Stimulated activated CD4-positive, alpha-beta T cell treated with anti-CD3 and anti-CD28 coated beads, TNF-alpha, amount 100 ng/mL, for 24 hours (primary cell): Measurements from ENCODE around the gene SMIM1.
A peak's percentile ranks its signal among the peaks of the same experiment; 100 is the strongest.
"Not testable (repeated sequence)": the region's sequence is repeated elsewhere in the genome, so short reads cannot be mapped to it uniquely, and the experiment has no call there.

ENCODE experiments used
- DNase-seq, 3 experiments: peaks; one replicate each; pipeline ENCODE4 v3.0.0-alpha.2; 2020; ENCODE audit warnings: low read depth in 3 of 3

Gene SMIM1

DNA sequence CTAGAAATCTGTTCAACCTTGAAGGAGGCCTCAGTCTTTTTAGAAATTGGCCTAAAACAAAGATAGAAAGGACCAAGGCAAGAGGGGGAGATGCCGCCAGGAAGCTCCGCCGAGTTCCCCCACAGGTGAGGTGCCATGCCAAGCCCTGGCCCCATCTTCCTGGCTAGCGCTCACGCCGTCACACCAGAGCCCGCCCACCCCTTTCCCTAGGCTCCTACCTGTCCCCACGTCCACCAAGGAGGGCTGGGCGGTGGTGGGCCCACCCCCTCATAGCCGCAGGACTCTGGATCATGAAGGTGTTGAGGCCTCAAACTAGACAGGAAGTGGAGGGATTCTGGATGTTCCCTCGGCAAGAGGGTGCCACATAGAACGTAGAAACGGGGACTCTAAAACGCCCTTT lies 35.8 kb upstream of the SMIM1 start:
- DNase-seq = no peak

- DNase-seq = no peak
Observed at GRCh38 chr1:3738943-3739342, 33.6 kb upstream of the SMIM1 start.

DNA sequence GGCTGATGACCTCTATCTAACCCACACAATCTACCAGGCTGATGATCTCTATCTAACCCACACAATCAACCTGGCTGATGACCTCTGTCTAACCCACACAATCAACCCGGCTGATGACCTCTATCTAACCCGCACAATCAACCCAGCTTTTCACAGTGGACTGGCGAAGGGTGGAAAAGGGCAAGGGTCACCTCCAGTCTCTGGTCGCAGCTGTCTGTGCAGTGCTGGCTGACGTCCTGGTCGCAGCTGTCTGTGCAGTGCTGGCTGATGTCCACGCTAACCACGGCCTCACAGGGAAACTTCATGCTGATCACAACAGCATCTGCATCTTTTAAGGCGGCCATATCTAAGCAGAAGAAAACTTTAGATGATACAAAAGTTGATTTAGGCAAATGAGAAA lies 32.5 kb upstream of the SMIM1 start:
- no peak for DNase-seq

- DNase-seq = no peak
Observed at GRCh38 chr1:3740752-3741151, 31.8 kb upstream of the SMIM1 start.

GRCh38 chr1:3741566-3742438 lies 30.7 kb upstream of the SMIM1 start:
- DNase-seq = no peak

DNA sequence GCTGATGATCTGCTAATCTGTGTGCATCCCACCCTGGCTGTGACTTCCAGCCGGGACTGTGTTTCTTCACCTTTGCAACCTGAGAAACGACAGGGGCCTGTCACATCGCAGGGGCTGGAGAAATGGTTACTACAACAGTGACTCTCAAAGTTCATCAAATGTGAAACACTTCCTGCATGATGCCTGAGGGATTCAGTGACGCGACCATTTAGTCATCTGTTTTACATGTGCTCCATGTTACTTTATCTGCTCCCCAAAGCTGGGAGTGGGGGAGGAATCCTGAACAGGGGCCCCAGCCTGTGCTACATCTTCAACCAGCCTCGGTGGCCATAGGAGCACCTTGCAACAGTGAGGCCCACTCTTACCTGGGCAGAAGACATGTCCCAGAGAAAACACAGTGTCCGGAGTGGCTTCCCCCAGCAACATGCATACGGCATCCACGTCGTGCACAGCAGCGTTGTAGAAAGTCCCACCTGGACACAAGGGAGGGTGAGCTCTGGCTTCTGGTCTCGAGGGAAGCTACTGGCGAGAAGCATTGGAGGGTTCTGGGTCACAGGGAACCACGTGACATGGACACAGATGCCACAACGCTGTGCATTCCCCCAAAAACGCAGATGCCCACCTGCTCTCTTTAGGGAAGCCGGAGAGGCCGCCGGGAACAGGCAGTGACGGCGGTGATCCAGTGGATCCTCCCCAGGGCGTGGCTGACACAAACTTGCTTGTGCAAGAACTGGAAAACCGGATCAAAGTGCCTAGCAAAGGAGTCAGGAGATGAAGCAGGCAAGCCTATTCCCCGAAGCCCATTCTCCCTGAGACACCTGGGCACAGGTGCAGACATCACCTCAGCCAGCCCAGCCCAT lies 29.9 kb upstream of the SMIM1 start:
- no peak for DNase-seq

- DNase-seq = no peak
Observed at GRCh38 chr1:3743421-3743820, 29.1 kb upstream of the SMIM1 start.

DNA sequence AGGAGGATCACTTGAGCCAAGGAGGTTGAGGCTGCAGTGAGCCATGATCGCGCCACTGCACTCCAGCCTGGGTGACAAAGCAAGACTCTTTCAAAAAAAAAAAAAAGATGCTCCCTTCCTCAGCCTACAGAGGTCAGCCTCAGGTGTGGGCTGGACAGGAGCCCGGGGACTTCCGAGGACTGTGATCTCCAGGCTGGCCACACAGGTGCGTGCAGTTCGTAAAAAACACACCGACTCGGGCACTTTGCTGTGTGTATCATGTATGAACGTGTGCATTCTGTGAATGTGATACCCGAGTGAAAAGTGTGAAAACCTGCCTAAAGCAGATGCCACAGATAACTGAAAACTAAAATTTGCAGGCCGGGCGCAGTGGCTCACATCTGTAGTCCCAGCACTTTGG lies 28.7 kb upstream of the SMIM1 start:
- DNase-seq = no peak

GRCh38 chr1:3744646-3745045 lies 27.9 kb upstream of the SMIM1 start:
- no peak for DNase-seq

- no peak for DNase-seq
Observed at GRCh38 chr1:3745071-3745470, 27.5 kb upstream of the SMIM1 start.

- no peak for DNase-seq
Observed at GRCh38 chr1:3745590-3746381, 26.8 kb upstream of the SMIM1 start.

DNA sequence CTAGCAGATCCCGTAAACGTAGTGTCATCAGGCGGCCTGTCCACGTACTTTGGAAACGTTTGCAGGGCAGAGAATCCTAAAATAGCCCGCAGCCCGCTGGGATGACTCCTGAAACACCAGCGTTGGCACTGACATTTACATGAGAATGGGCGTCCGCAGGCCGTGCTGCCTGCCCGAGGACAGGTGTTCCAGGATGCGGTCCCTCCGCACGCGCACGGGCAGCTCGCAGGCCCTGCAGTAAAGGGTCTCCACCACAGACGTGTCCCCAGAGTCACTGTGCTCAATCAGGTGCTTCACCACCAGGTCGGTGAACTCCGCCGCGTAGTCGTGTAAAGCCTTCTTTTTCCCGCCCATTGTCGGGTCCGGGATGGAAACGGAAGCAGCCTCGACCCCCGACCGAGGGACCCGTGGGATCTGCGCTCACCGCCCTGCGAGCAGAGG lies 26.1 kb upstream of the SMIM1 start:
- DNase-seq = no peak

- peak; percentile 75 to 93 (median 81) for DNase-seq
Observed at GRCh38 chr1:3746830-3747521, 25.6 kb upstream of the SMIM1 start.

DNA sequence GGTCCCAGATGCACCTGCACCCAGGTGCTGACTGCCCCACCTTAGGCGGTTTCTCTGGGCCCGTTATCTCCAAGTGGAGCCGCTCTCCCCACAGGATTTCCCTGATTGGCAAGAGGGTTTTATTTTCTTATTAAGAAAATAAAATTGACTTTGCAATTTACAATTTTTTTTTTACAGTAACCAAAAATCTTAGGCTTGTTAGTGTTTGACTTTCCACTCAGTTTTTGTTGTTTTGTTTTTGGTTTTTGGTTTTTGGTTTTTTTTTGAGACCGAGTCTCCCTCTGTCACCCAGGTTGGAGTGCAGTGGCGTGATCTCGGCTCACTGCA lies 25.1 kb upstream of the SMIM1 start:
- DNase-seq = no peak

DNA sequence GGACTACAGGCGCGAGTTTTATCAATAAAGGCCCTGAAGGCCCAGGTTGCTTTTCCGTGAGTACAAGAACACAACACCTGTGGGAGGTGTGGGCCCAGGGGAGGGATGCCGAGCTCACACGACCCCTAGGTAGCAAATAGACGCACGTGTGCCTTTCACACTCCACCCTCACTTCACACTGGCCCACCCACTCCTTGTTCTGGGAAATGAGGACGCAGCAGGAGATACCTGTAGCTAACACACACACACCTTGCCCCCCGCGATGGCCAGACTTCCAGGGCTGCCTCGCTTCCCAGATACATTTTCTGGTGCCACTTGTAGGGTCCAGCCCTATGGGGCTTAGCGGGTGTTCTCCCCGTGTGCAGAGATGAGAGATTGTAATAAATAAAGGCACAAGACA lies 24.6 kb upstream of the SMIM1 start:
- no peak for DNase-seq

DNA sequence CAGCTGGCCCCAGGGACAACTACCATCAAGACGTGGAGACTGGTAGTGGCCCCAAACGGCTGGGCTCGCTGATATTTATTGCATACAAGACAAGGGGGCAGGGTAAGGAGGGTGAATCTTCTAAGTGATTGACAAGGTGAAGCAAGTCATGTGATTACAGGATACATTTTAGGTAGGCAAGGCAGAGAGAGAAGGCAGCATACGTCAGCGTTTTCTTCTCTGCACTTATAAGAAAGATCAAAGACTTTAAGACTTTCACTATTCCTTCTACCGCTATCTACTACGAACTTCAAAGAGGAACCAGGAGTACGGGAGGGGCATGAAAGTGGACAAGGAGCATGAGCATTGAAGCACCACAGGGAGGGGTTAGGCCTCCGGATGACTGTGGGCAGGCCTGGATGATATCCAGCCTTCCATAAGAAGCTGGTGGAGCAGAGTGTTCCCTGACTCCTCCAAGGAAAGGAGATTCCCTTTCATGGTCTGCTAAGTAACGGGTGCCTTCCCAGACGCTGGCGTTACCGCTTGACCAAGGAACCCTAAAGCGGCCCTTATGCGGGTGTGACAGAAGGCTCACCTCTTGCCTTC lies 24.1 kb upstream of the SMIM1 start:
- DNase-seq = not testable (repeated sequence)

- DNase-seq = no peak
Observed at GRCh38 chr1:3749512-3749911, 23.0 kb upstream of the SMIM1 start.

DNA sequence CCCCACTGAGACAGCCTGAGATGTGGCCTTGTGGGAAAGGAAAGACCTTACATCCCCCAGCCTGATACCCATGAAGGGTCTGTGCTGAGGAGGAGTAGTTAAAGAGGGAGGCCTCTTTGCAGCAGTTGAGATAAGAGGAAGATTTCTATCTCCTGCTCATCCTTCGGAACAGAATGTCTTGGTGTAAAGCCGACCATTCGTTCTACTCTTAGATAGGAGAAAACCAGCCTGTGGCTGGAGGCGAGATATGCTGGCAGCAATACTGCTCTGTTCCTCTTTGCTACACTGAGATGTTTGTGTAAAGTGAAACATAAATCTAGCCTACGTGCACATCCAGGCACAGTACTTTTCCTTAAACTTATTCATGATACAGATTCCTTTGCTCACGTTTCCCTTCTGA lies 21.8 kb upstream of the SMIM1 start:
- no peak for DNase-seq

- no peak for DNase-seq
Observed at GRCh38 chr1:3752400-3752945, 20.1 kb upstream of the SMIM1 start, which contains the start of gene CCDC27. Gene CCDC27 (plus strand): TSS chr1:3752450. CDS start chr1:3752482, 32 bp downstream.

GRCh38 chr1:3753656-3754454 lies 18.7 kb upstream of the SMIM1 start:
- no peak for DNase-seq
